Thyroid gland (tissue), 4 donors: ENCODE results near the gene SMOC1. TPM values are rescaled to one million over a fixed set of nuclear protein-coding genes. Genes with fewer than 3 reads are reported as not detected.

ENCODE experiments used
- DNase-seq, 2 donors: peaks; one replicate each; pipeline ENCODE4 v3.0.0-alpha.2; 2019
- H3K27ac ChIP-seq, 3 donors: fragments of 200-600 bp; sonication (generic); 1 replicate in 2 of 3; 2 replicates in 1 of 3; pipeline ENCODE4 v1.5.1; 2016 to 2019; ENCODE audit warnings: mild to moderate bottlenecking in 1 of 3, moderate library complexity in 1 of 3
- H3K27me3 ChIP-seq: fragments of 200-600 bp; sonication (generic); one replicate; pipeline ENCODE4 v1.5.1; 2019
- H3K36me3 ChIP-seq, 2 donors: fragments of 200-600 bp; sonication (generic); one replicate each; pipeline ENCODE4 v1.5.1; 2016 to 2019
- H3K4me1 ChIP-seq, 2 donors: fragments of 200-600 bp; sonication (generic); one replicate each; pipeline ENCODE4 v1.5.1; 2017 to 2019
- H3K4me3 ChIP-seq, 3 donors: fragments of 200-600 bp; sonication (generic); replicated peaks in 1 of 3; 1 replicate in 2 of 3; 2 replicates in 1 of 3; pipeline ENCODE4 v1.5.1; 2016; ENCODE audit warnings: mild to moderate bottlenecking in 1 of 3
- H3K9me3 ChIP-seq: fragments of 200-600 bp; sonication (generic); one replicate; pipeline ENCODE4 v1.5.1; 2017
- CTCF ChIP-seq, 6 experiments: fragments of 200-600 bp in 3 of 6; fragments of 450-650 bp in 3 of 6; sonication (generic) in 3 of 6; IDR thresholded peaks; one replicate each; pipeline ENCODE4 v1.5.1; 2016 to 2019; ENCODE audit warnings: antibody characterized with exemption in 6 of 6, mild to moderate bottlenecking in 2 of 6, inconsistent platforms in 1 of 6, moderate library complexity in 1 of 6
- POLR2A ChIP-seq, 2 donors: fragments of 450-650 bp; IDR thresholded peaks; one replicate each; pipeline ENCODE4 v1.6.1; 2017; ENCODE audit warnings: antibody characterized with exemption in 2 of 2, mild to moderate bottlenecking in 2 of 2, moderate library complexity in 1 of 2
- WGBS, 2 donors: methylation state at CpG; one replicate each; pipeline ENCODE4 v1.1.5; 2017; 5-methylcytosine and 5-hydroxymethylcytosine counted together
- intact Hi-C: fragments of 100-400 bp; cut with DNase I; formaldehyde crosslinking; loops from one replicate; pipeline ENCODE4 v1.15.1; 2023
- total RNA-seq, 4 donors: library from RNA; depleted of rRNA; stranded (reverse); fragments of >200 nt; gene quantifications; one replicate each; pipeline ENCODE4 v1.2.3, GENCODE V29; 2016

The SMOC1 gene
- total RNA-seq, 4 donors from 2014 or later = 3.4 to 7.3 (median 3.7) TPM

GRCh38 chr14:69904246-69904645 lies 25.0 kb downstream of the SMOC1 start:
- DNase-seq = no peak
- TF ChIP-seq CTCF (IDR thresholded peaks at IDR 0.05) (no peak), POLR2A (IDR thresholded peaks at IDR 0.05) (no peak)
- Histone ChIP-seq H3K4me3 (no peak overlapping the region), H3K27ac (no peak overlapping the region), H3K9me3 (no peaks in the 10 kb centered on the region), H3K36me3 (no peaks in the 10 kb centered on the region), H3K27me3 (no peaks in the 10 kb centered on the region), H3K4me1 (no peaks in the 10 kb centered on the region)
- 33 to 60% methylated on average over 1 of the region's 1 CpG for WGBS, 2 donors
- intact Hi-C loops = no loop called here

GRCh38 chr14:69906201-69906600 lies 27.0 kb downstream of the SMOC1 start:
- intact Hi-C loops = no loop called here
- WGBS, 2 donors = 44 to 48% methylated on average over 3 of the region's 3 CpGs

GRCh38 chr14:69909826-69910550 lies 30.8 kb downstream of the SMOC1 start:
- H3K4me1 ChIP-seq = no peaks in the 10 kb centered on the region
- WGBS, 2 donors = 82 to 88% methylated on average over 7 of the region's 7 CpGs
- no peaks in the 10 kb centered on the region for H3K9me3 ChIP-seq
- H3K27ac ChIP-seq = no peak overlapping the region
- TF ChIP-seq POLR2A (IDR thresholded peaks at IDR 0.05) (no peak), CTCF (IDR thresholded peaks at IDR 0.05) (no peak)
- H3K36me3 ChIP-seq = no peaks in the 10 kb centered on the region
- H3K4me3 ChIP-seq = no peak overlapping the region
- H3K27me3 ChIP-seq = no peaks in the 10 kb centered on the region
- intact Hi-C loops = no loop called here
- no peak for DNase-seq

More at GRCh38 chr14:69906201-69906600, 27.0 kb downstream of the SMOC1 start:
- no peaks in the 10 kb centered on the region for H3K4me1 ChIP-seq
- no peaks in the 10 kb centered on the region for H3K9me3 ChIP-seq
- no peak overlapping the region for H3K4me3 ChIP-seq
- TF ChIP-seq POLR2A (IDR thresholded peaks at IDR 0.05) (no peak), CTCF (IDR thresholded peaks at IDR 0.05) (no peak)
- H3K27me3 ChIP-seq = no peaks in the 10 kb centered on the region
- no peak overlapping the region for H3K27ac ChIP-seq
- no peak for DNase-seq
- no peaks in the 10 kb centered on the region for H3K36me3 ChIP-seq

- Histone ChIP-seq H3K27me3 (no peaks in the 10 kb centered on the region), H3K9me3 (no peaks in the 10 kb centered on the region), H3K27ac (no peak overlapping the region), H3K36me3 (no peaks in the 10 kb centered on the region), H3K4me1 (no peaks in the 10 kb centered on the region), H3K4me3 (no peak overlapping the region)
- 86 to 98% methylated on average over 3 of the region's 3 CpGs for WGBS, 2 donors
- intact Hi-C loops = no loop called here
- no peak for TF ChIP-seq CTCF (IDR thresholded peaks at IDR 0.05)
- no peak for TF ChIP-seq POLR2A (IDR thresholded peaks at IDR 0.05)
- no peak for DNase-seq
Observed at GRCh38 chr14:69910871-69911270, 31.7 kb downstream of the SMOC1 start.

- no peaks in the 10 kb centered on the region for H3K4me1 ChIP-seq
- H3K9me3 ChIP-seq = no peaks in the 10 kb centered on the region
- 84 to 90% methylated on average over 1 of the region's 1 CpG for WGBS, 2 donors
- no peaks in the 10 kb centered on the region for H3K27me3 ChIP-seq
- no peak overlapping the region for H3K4me3 ChIP-seq
- intact Hi-C loops = no loop called here
- DNase-seq = no peak
- no peak overlapping the region for H3K27ac ChIP-seq
- no peaks in the 10 kb centered on the region for H3K36me3 ChIP-seq
- no peak for TF ChIP-seq CTCF (IDR thresholded peaks at IDR 0.05)
- no peak for TF ChIP-seq POLR2A (IDR thresholded peaks at IDR 0.05)
Observed at GRCh38 chr14:69913686-69914085, 34.5 kb downstream of the SMOC1 start.
